Sigmoid colon (tissue), 4 donors: ENCODE data around the gene OR8G1.

ENCODE experiments used
- CTCF ChIP-seq, 4 experiments: fragments of 450-650 bp in 3 of 4; fragments of 200-600 bp in 1 of 4; IDR thresholded peaks; one replicate each; pipeline ENCODE4 v1.5.1; 2016 to 2019; ENCODE audit warnings: antibody characterized with exemption in 4 of 4, mild to moderate bottlenecking in 3 of 4, moderate library complexity in 2 of 4
- POLR2A ChIP-seq, 2 donors: fragments of 450-650 bp; IDR thresholded peaks; one replicate each; pipeline ENCODE4 v1.6.1; 2016; ENCODE audit warnings: antibody characterized with exemption in 2 of 2, mild to moderate bottlenecking in 2 of 2, moderate library complexity in 2 of 2
- POLR2AphosphoS5 ChIP-seq, 4 donors: sonication (generic); formaldehyde crosslinking; IDR thresholded peaks; one replicate each; pipeline ENCODE4 v1.6.1; 2017; ENCODE audit warnings: antibody characterized with exemption in 4 of 4

GRCh38 chr11:124285610-124286344 lies 44.9 kb downstream of the OR8G1 start:
- TF ChIP-seq CTCF (IDR thresholded peaks at IDR 0.05) = no peak
- no peak for TF ChIP-seq POLR2AphosphoS5 (IDR thresholded peaks at IDR 0.05)
- no peak for TF ChIP-seq POLR2A (IDR thresholded peaks at IDR 0.05)
